ENCODE results near the gene BRD3. TPM values are rescaled to one million over a fixed set of nuclear protein-coding genes. Genes with fewer than 3 reads are reported as not detected.

Gene BRD3
- total RNA-seq, 1 experiment from 2014 or later, result 40.7 TPM

GRCh38 chr9:134027561-134027960, 40.3 kb downstream of the BRD3 start:
- Histone ChIP-seq H3K27me3 (ENCODE audit: insufficient read depth, low read length) (no peaks in the 10 kb centered on the region), H3K9ac (ENCODE audit: low read length) (no peak overlapping the region), H3K4me1 (ENCODE audit: control insufficient read depth in 1 of 2, insufficient read depth in 2 of 2, low read length in 2 of 2) (peaks cover 3 to 17% of the 10 kb centered on the region in 2 experiments; a peak in 3 of 4 replicates), H3K4me2 (ENCODE audit: low read length) (no peak overlapping the region), H3K4me3 (replicated peaks in 1 of 2; ENCODE audit: low read depth in 1 of 2, low read length in 2 of 2) (no peak overlapping the region), H3K36me3 (ENCODE audit: control insufficient read depth in 1 of 2, insufficient read depth in 2 of 2, low read length in 2 of 2) (peaks cover 3 to 4% of the 10 kb centered on the region in 2 experiments; a peak in 2 of 4 replicates), H3K9me3 (ENCODE audit: control insufficient read depth in 1 of 2, insufficient read depth in 1 of 2, low read depth in 1 of 2, low read length in 2 of 2) (no peaks in the 10 kb centered on the region), H4K20me1 (ENCODE audit: insufficient read depth) (no peaks in the 10 kb centered on the region), H2AFZ (ENCODE audit: low read depth, low read length, poor library complexity, severe bottlenecking) (no peak overlapping the region), H3K9me2 (ENCODE audit: insufficient read depth) (no peaks in the 10 kb centered on the region), H3K79me2 (ENCODE audit: insufficient read depth, low read length) (no peaks in the 10 kb centered on the region; the same call in 1 of the 2 replicates), H3K27ac (ENCODE audit: low read depth, low read length) (no peak overlapping the region)
- DNase-seq (ENCODE audit: low read depth, low spot score), result no peak
- RAD21 ChIA-PET (ENCODE audit: low non-redundant PET in 1 of 2, low total read pairs in 2 of 2, uncharacterized antibody in 2 of 2, unreplicated experiment in 2 of 2), result no interaction called here
- no peak for ATAC-seq
- TF ChIP-seq, protein P1, sequence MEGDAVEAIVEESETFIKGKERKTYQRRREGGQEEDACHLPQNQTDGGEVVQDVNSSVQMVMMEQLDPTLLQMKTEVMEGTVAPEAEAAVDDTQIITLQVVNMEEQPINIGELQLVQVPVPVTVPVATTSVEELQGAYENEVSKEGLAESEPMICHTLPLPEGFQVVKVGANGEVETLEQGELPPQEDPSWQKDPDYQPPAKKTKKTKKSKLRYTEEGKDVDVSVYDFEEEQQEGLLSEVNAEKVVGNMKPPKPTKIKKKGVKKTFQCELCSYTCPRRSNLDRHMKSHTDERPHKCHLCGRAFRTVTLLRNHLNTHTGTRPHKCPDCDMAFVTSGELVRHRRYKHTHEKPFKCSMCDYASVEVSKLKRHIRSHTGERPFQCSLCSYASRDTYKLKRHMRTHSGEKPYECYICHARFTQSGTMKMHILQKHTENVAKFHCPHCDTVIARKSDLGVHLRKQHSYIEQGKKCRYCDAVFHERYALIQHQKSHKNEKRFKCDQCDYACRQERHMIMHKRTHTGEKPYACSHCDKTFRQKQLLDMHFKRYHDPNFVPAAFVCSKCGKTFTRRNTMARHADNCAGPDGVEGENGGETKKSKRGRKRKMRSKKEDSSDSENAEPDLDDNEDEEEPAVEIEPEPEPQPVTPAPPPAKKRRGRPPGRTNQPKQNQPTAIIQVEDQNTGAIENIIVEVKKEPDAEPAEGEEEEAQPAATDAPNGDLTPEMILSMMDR (IDR thresholded peaks at IDR 0.05 in 2 of 3, conservative IDR thresholded peaks at IDR 0.05 in 1 of 3; ENCODE audit: borderline replicate concordance in 1 of 3, insufficient read depth in 1 of 3, low read depth in 2 of 3, low read length in 2 of 3), result no peak
- TF ChIP-seq SIN3A (IDR thresholded peaks at IDR 0.05; ENCODE audit: low read depth) (no peak), ELF1 (IDR thresholded peaks at IDR 0.05; ENCODE audit: borderline replicate concordance, low read depth) (no peak), POLR2A (IDR thresholded peaks at IDR 0.05; ENCODE audit: borderline replicate concordance, extremely low read depth, insufficient read depth, insufficient read length) (no peak), EGR1 (IDR thresholded peaks at IDR 0.05; ENCODE audit: low read depth) (no peak), ATF3 (IDR thresholded peaks at IDR 0.05) (no peak), SP1 (IDR thresholded peaks at IDR 0.05; ENCODE audit: low read depth) (no peak), EZH2phosphoT487 (IDR thresholded peaks at IDR 0.05; ENCODE audit: borderline replicate concordance) (no peak), CEBPB (IDR thresholded peaks at IDR 0.05; ENCODE audit: low read depth) (no peak), POLR2AphosphoS5 (IDR thresholded peaks at IDR 0.05; ENCODE audit: low read depth, low read length) (no peak)
- no TSS peak for BruUV-seq (replicated peaks)
- intact Hi-C loops (cut with micrococcal nuclease), result no loop called here
- CTCF ChIA-PET, result no interaction called here
- POLR2A ChIA-PET, result no interaction called here

Data from HCT116 (cell line).